DND-41 (cell line): Measurements from ENCODE around the gene WASL.

Experiments
- CTCF ChIP-seq: IDR thresholded peaks from 2 replicates; pipeline ENCODE4 v1.5.1; 2012; ENCODE audit warnings: borderline replicate concordance, low read length, moderate library complexity, mild to moderate bottlenecking; ENCODE audit not compliant: poor library complexity, severe bottlenecking; ENCODE audit errors: extremely low read depth
- EZH2 ChIP-seq: IDR thresholded peaks from 3 replicates; pipeline ENCODE4 v1.6.1; 2012; ENCODE audit warnings: borderline replicate concordance, low read depth, mild to moderate bottlenecking, moderate library complexity, low read length, inconsistent platforms; ENCODE audit not compliant: severe bottlenecking

GRCh38 chr7:123666492-123666891 is 82.3 kb downstream of the WASL start:
- no peak for TF ChIP-seq CTCF
- no peak for TF ChIP-seq EZH2
